ENCODE data around the gene VEGFB. TPM values are rescaled to one million over a fixed set of nuclear protein-coding genes. Genes with fewer than 3 reads are reported as not detected.

VEGFB gene
- total and polyA plus RNA-seq, 2 donors from 2014 or later = 77.6 to 157 TPM

DNA sequence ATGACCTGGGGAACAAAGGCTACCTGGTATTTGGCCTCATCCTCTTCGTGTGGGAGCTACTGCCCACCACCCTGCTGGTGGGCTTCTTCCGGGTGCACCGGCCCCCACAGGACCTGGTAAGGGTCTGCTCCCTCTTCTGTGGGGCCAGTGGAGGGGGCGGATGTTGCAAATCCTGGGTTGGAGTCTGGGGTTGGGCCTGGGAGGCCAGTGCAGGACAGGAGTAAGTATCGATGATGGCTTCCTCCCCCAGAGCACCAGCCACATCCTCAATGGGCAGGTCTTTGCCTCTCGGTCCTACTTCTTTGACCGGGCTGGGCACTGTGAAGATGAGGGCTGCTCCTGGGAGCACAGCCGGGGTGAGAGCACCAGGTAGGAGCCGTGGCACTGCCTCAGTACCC, 54.0 kb downstream of the VEGFB start:
- Histone ChIP-seq H3K36me3 (ENCODE audit: control insufficient read depth in 2 of 3, insufficient read depth in 3 of 3, low read length in 3 of 3) (no peaks in the 10 kb centered on the region), H3K9me3 (ENCODE audit: control insufficient read depth in 2 of 3, insufficient read depth in 1 of 3, low read length in 3 of 3) (no peaks in the 10 kb centered on the region), H3K27me3 (ENCODE audit: control insufficient read depth, insufficient read depth, low read length) (peaks cover 14% of the 10 kb centered on the region), H3K9ac (ENCODE audit: low read length in 3 of 3) (no peak overlapping the region), H3K27ac (ENCODE audit: low read depth in 2 of 2, low read length in 2 of 2) (no peak overlapping the region), H3K4me1 (ENCODE audit: control insufficient read depth in 2 of 3, insufficient read depth in 2 of 3, low read depth in 1 of 3, low read length in 3 of 3) (peaks cover 0 to 16% (median 2%) of the 10 kb centered on the region in 3 donors), H3K4me3 (ENCODE audit: low read length in 3 of 3) (no peak overlapping the region)
- FAIRE-seq = no peak
- TF ChIP-seq, protein P1, sequence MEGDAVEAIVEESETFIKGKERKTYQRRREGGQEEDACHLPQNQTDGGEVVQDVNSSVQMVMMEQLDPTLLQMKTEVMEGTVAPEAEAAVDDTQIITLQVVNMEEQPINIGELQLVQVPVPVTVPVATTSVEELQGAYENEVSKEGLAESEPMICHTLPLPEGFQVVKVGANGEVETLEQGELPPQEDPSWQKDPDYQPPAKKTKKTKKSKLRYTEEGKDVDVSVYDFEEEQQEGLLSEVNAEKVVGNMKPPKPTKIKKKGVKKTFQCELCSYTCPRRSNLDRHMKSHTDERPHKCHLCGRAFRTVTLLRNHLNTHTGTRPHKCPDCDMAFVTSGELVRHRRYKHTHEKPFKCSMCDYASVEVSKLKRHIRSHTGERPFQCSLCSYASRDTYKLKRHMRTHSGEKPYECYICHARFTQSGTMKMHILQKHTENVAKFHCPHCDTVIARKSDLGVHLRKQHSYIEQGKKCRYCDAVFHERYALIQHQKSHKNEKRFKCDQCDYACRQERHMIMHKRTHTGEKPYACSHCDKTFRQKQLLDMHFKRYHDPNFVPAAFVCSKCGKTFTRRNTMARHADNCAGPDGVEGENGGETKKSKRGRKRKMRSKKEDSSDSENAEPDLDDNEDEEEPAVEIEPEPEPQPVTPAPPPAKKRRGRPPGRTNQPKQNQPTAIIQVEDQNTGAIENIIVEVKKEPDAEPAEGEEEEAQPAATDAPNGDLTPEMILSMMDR (IDR thresholded peaks at IDR 0.05; ENCODE audit: borderline replicate concordance, extremely low read depth, insufficient read depth) = no peak
- intact Hi-C loops (cut with DNase I) = no loop called here
- DNase-seq = no peak

Other genes with a start within 250 kb of the VEGFB start
- gene OTUB1, start 248.1 kb upstream of the VEGFB start, total RNA-seq = 69.0 TPM
- 118 TPM for gene OTUB1, start 248.1 kb upstream of the VEGFB start, polyA plus RNA-seq (ENCODE audit: insufficient read depth, low read depth, low replicate concordance)
- gene FLRT1, start 198.7 kb upstream of the VEGFB start, total RNA-seq = 0.66 TPM
- gene FLRT1, start 198.7 kb upstream of the VEGFB start, polyA plus RNA-seq (ENCODE audit: insufficient read depth, low read depth, low replicate concordance) = 1.5 TPM
- 27.8 TPM for gene MACROD1, start 68.5 kb upstream of the VEGFB start, total RNA-seq
- gene MACROD1, start 68.5 kb upstream of the VEGFB start, polyA plus RNA-seq (ENCODE audit: insufficient read depth, low read depth, low replicate concordance) = 176 TPM
- gene STIP1, start 48.4 kb upstream of the VEGFB start, total RNA-seq = 81.2 TPM
- gene STIP1, start 48.4 kb upstream of the VEGFB start, polyA plus RNA-seq (ENCODE audit: insufficient read depth, low read depth, low replicate concordance) = 86.0 TPM
- 36.3 TPM for gene FERMT3, start 27.9 kb upstream of the VEGFB start, total RNA-seq
- 11.8 TPM for gene FERMT3, start 27.9 kb upstream of the VEGFB start, polyA plus RNA-seq (ENCODE audit: insufficient read depth, low read depth, low replicate concordance)
- gene TRPT1, start 8.4 kb upstream of the VEGFB start, total RNA-seq = 39.2 TPM
- gene TRPT1, start 8.4 kb upstream of the VEGFB start, polyA plus RNA-seq (ENCODE audit: insufficient read depth, low read depth, low replicate concordance) = 103 TPM
- 64.5 TPM for gene NUDT22, start 8.3 kb upstream of the VEGFB start, total RNA-seq
- 150 TPM for gene NUDT22, start 8.3 kb upstream of the VEGFB start, polyA plus RNA-seq (ENCODE audit: insufficient read depth, low read depth, low replicate concordance)
- 31.1 TPM for gene DNAJC4, start 4.0 kb upstream of the VEGFB start, total RNA-seq
- 102 TPM for gene DNAJC4, start 4.0 kb upstream of the VEGFB start, polyA plus RNA-seq (ENCODE audit: insufficient read depth, low read depth, low replicate concordance)
- gene FKBP2, start 6.5 kb downstream of the VEGFB start, total RNA-seq = 76.0 TPM
- 411 TPM for gene FKBP2, start 6.5 kb downstream of the VEGFB start, polyA plus RNA-seq (ENCODE audit: insufficient read depth, low read depth, low replicate concordance)
- gene PPP1R14B, start 12.4 kb downstream of the VEGFB start, total RNA-seq = 86.5 TPM
- gene PPP1R14B, start 12.4 kb downstream of the VEGFB start, polyA plus RNA-seq (ENCODE audit: insufficient read depth, low read depth, low replicate concordance) = 145 TPM
- gene PLCB3, start 16.9 kb downstream of the VEGFB start, total RNA-seq = 24.6 TPM
- 9.6 TPM for gene PLCB3, start 16.9 kb downstream of the VEGFB start, polyA plus RNA-seq (ENCODE audit: insufficient read depth, low read depth, low replicate concordance)
- 59.8 TPM for gene BAD, start 50.1 kb downstream of the VEGFB start, total RNA-seq
- 157 TPM for gene BAD, start 50.1 kb downstream of the VEGFB start, polyA plus RNA-seq (ENCODE audit: insufficient read depth, low read depth, low replicate concordance)
- 44.0 TPM for gene GPR137, start 51.3 kb downstream of the VEGFB start, total RNA-seq
- 48.4 TPM for gene GPR137, start 51.3 kb downstream of the VEGFB start, polyA plus RNA-seq (ENCODE audit: insufficient read depth, low read depth, low replicate concordance)
- not detected for gene KCNK4, start 56.7 kb downstream of the VEGFB start, total RNA-seq
- not detected for gene KCNK4, start 56.7 kb downstream of the VEGFB start, polyA plus RNA-seq (ENCODE audit: insufficient read depth, low read depth, low replicate concordance)
- gene CATSPERZ, start 65.8 kb downstream of the VEGFB start, total RNA-seq = not detected
- not detected for gene CATSPERZ, start 65.8 kb downstream of the VEGFB start, polyA plus RNA-seq (ENCODE audit: insufficient read depth, low read depth, low replicate concordance)
- gene ESRRA, start 70.9 kb downstream of the VEGFB start, total RNA-seq = 59.7 TPM
- 117 TPM for gene ESRRA, start 70.9 kb downstream of the VEGFB start, polyA plus RNA-seq (ENCODE audit: insufficient read depth, low read depth, low replicate concordance)
- gene TRMT112, start 83.0 kb downstream of the VEGFB start, total RNA-seq = 172 TPM
- gene TRMT112, start 83.0 kb downstream of the VEGFB start, polyA plus RNA-seq (ENCODE audit: insufficient read depth, low read depth, low replicate concordance) = 291 TPM
- gene PRDX5, start 83.5 kb downstream of the VEGFB start, total RNA-seq = 192 TPM
- 1,026 TPM for gene PRDX5, start 83.5 kb downstream of the VEGFB start, polyA plus RNA-seq (ENCODE audit: insufficient read depth, low read depth, low replicate concordance)
- 13.3 TPM for gene CCDC88B, start 105.6 kb downstream of the VEGFB start, total RNA-seq
- 10.0 TPM for gene CCDC88B, start 105.6 kb downstream of the VEGFB start, polyA plus RNA-seq (ENCODE audit: insufficient read depth, low read depth, low replicate concordance)
- gene RPS6KA4, start 124.6 kb downstream of the VEGFB start, total RNA-seq = 40.2 TPM
- 13.6 TPM for gene RPS6KA4, start 124.6 kb downstream of the VEGFB start, polyA plus RNA-seq (ENCODE audit: insufficient read depth, low read depth, low replicate concordance)

All from kidney (tissue), 14 donors.